Breast epithelium (tissue), 3 donors: Measurements from ENCODE around the gene C7.

Experiments used
- POLR2A ChIP-seq: fragments of 450-650 bp; IDR thresholded peaks from one replicate; pipeline ENCODE4 v1.6.1; 2016; ENCODE audit warnings: antibody characterized with exemption, mild to moderate bottlenecking, moderate library complexity
- POLR2AphosphoS5 ChIP-seq, 3 donors: sonication (generic); formaldehyde crosslinking; IDR thresholded peaks; one replicate each; pipeline ENCODE4 v1.6.1; 2017; ENCODE audit warnings: antibody characterized with exemption in 3 of 3
- TF ChIP-seq, protein P1 (sequence below), 3 donors: fragments of 450-650 bp; IDR thresholded peaks; one replicate each; pipeline ENCODE4 v1.5.1; 2016 to 2017; ENCODE audit warnings: antibody characterized with exemption in 3 of 3, mild to moderate bottlenecking in 3 of 3, moderate library complexity in 3 of 3

DNA sequence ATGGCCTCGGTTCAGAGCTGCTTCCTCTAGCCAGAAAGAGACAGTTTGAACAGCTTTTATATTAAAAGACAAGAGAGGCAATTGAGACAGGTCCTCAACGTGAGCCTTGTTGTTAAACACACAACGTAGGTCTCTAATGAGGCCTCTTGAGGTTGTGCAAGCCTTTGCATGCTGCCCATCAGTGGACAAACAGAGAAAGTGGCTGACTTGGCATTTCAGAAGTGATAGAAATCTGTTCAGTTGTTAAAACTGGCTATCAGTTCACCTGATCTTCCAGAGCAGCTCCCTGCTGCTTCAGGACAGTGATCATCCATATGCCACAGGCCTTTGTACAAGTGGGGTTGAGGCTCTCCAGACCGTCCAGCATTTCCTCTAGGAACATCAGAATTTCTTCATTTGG, 103.0 kb downstream of the C7 start:
- TF ChIP-seq, protein P1, sequence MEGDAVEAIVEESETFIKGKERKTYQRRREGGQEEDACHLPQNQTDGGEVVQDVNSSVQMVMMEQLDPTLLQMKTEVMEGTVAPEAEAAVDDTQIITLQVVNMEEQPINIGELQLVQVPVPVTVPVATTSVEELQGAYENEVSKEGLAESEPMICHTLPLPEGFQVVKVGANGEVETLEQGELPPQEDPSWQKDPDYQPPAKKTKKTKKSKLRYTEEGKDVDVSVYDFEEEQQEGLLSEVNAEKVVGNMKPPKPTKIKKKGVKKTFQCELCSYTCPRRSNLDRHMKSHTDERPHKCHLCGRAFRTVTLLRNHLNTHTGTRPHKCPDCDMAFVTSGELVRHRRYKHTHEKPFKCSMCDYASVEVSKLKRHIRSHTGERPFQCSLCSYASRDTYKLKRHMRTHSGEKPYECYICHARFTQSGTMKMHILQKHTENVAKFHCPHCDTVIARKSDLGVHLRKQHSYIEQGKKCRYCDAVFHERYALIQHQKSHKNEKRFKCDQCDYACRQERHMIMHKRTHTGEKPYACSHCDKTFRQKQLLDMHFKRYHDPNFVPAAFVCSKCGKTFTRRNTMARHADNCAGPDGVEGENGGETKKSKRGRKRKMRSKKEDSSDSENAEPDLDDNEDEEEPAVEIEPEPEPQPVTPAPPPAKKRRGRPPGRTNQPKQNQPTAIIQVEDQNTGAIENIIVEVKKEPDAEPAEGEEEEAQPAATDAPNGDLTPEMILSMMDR (IDR thresholded peaks at IDR 0.05) = no peak
- TF ChIP-seq POLR2A (no peak), POLR2AphosphoS5 (IDR thresholded peaks at IDR 0.05) (no peak)
